MM.1S (cell line): ENCODE data around the gene SH3RF3.

Source experiments
- DNase-seq: peaks from one replicate; pipeline ENCODE4 v3.0.0-alpha.2; 2015
- H2AFZ ChIP-seq: fragments of 300-600 bp; sonication (generic); 2 replicates; pipeline ENCODE4 v1.6.0; 2016; ENCODE audit warnings: antibody characterized with exemption, low read length
- H3F3A ChIP-seq: fragments of 300-600 bp; sonication (generic); 2 replicates; pipeline ENCODE4 v1.6.1; 2016; ENCODE audit warnings: mild to moderate bottlenecking, antibody characterized with exemption, low read length, moderate library complexity, mixed read lengths; ENCODE audit not compliant: insufficient read depth
- H3K27ac ChIP-seq: fragments of 300-600 bp; sonication (generic); 2 replicates; pipeline ENCODE4 v1.5.1; 2016; ENCODE audit warnings: mild to moderate bottlenecking, low read length
- H3K27me3 ChIP-seq: fragments of 300-600 bp; sonication (generic); replicated peaks from 2 replicates; pipeline ENCODE4 v1.6.0; 2016; ENCODE audit warnings: low read length; ENCODE audit not compliant: insufficient read depth
- H3K36me3 ChIP-seq: fragments of 300-600 bp; sonication (generic); replicated peaks from 2 replicates; pipeline ENCODE4 v1.6.1; 2016; ENCODE audit warnings: mild to moderate bottlenecking, low read length, mixed read lengths; ENCODE audit not compliant: insufficient read depth
- H3K4me1 ChIP-seq: fragments of 300-600 bp; sonication (generic); 2 replicates; pipeline ENCODE4 v1.6.1; 2016; ENCODE audit warnings: low read length, mixed read lengths
- H3K4me2 ChIP-seq: fragments of 300-600 bp; sonication (generic); 2 replicates; pipeline ENCODE4 v1.6.0; 2016; ENCODE audit warnings: low read depth, low read length
- H3K4me3 ChIP-seq: fragments of 300-600 bp; sonication (generic); 2 replicates; pipeline ENCODE4 v1.5.1; 2016; ENCODE audit warnings: low read length, mixed read lengths
- H3K79me2 ChIP-seq: fragments of 300-600 bp; sonication (generic); 2 replicates; pipeline ENCODE4 v1.6.1; 2016; ENCODE audit warnings: mixed run types, low read length, mixed read lengths
- H3K9ac ChIP-seq: fragments of 300-600 bp; sonication (generic); 2 replicates; pipeline ENCODE4 v1.6.1; 2016; ENCODE audit warnings: low read length, mixed read lengths
- H3K9me2 ChIP-seq: fragments of 300-600 bp; sonication (generic); replicated peaks from 2 replicates; pipeline ENCODE4 v1.6.1; 2016; ENCODE audit warnings: mild to moderate bottlenecking, low read length, mixed read lengths; ENCODE audit not compliant: insufficient read depth
- H3K9me3 ChIP-seq: fragments of 300-600 bp; sonication (generic); replicated peaks from 2 replicates; pipeline ENCODE4 v1.6.1; 2016; ENCODE audit warnings: mild to moderate bottlenecking, low read length, mixed read lengths; ENCODE audit not compliant: insufficient read depth
- H4K20me1 ChIP-seq: fragments of 300-600 bp; sonication (generic); 2 replicates; pipeline ENCODE4 v1.6.1; 2016; ENCODE audit warnings: mild to moderate bottlenecking, low read length, moderate library complexity, mixed read lengths; ENCODE audit not compliant: insufficient read depth
- CTCF ChIP-seq: fragments of 300-600 bp; sonication (generic); IDR thresholded peaks from 2 replicates; pipeline ENCODE4 v1.5.1; 2016; ENCODE audit warnings: antibody characterized with exemption, low read length, mixed read lengths
- EZH2 ChIP-seq: fragments of 300-600 bp; sonication (generic); optimal IDR thresholded peaks from 2 replicates; pipeline ENCODE3; 2017; ENCODE audit warnings: low read depth, mild to moderate bottlenecking, antibody characterized with exemption, low read length, mixed read lengths
- EZH2phosphoT487 ChIP-seq: fragments of 300-600 bp; sonication (generic); IDR thresholded peaks from 2 replicates; pipeline ENCODE4 v1.6.1; 2018; ENCODE audit warnings: antibody characterized with exemption, low read length

Gene SH3RF3

GRCh38 chr2:109527846-109528705 is 399.1 kb downstream of the SH3RF3 start:
- Histone ChIP-seq H3K36me3 (no peaks in the 10 kb centered on the region), H3K27me3 (no peaks in the 10 kb centered on the region), H3K9ac (no peak overlapping the region), H4K20me1 (no peaks in the 10 kb centered on the region), H3K79me2 (no peaks in the 10 kb centered on the region), H3K4me2 (no peak overlapping the region), H3K27ac (no peak overlapping the region), H3F3A (no peaks in the 10 kb centered on the region), H3K4me3 (no peak overlapping the region), H3K9me2 (no peaks in the 10 kb centered on the region), H3K9me3 (no peaks in the 10 kb centered on the region), H3K4me1 (no peaks in the 10 kb centered on the region), H2AFZ (no peak overlapping the region)
- TF ChIP-seq EZH2: no peak
- no peak for TF ChIP-seq CTCF
- no peak for TF ChIP-seq EZH2phosphoT487
- DNase-seq: no peak

GRCh38 chr2:109528811-109529501 is 400.0 kb downstream of the SH3RF3 start:
- Histone ChIP-seq H3K4me1 (no peaks in the 10 kb centered on the region), H2AFZ (no peak overlapping the region), H3K27me3 (no peaks in the 10 kb centered on the region), H3K4me2 (no peak overlapping the region), H3K79me2 (no peaks in the 10 kb centered on the region), H4K20me1 (no peaks in the 10 kb centered on the region), H3K27ac (no peak overlapping the region), H3K36me3 (no peaks in the 10 kb centered on the region), H3F3A (no peaks in the 10 kb centered on the region), H3K9ac (no peak overlapping the region), H3K9me3 (no peaks in the 10 kb centered on the region), H3K4me3 (no peak overlapping the region), H3K9me2 (no peaks in the 10 kb centered on the region)
- no peak for TF ChIP-seq EZH2
- no peak for DNase-seq

- Histone ChIP-seq H4K20me1 (no peaks in the 10 kb centered on the region), H3K79me2 (no peaks in the 10 kb centered on the region), H3K9me3 (no peaks in the 10 kb centered on the region), H3K4me1 (no peaks in the 10 kb centered on the region), H3K36me3 (no peaks in the 10 kb centered on the region), H3K27me3 (no peaks in the 10 kb centered on the region), H3K27ac (no peak overlapping the region), H3K9ac (no peak overlapping the region), H3K4me3 (no peak overlapping the region), H2AFZ (no peak overlapping the region), H3K4me2 (no peak overlapping the region), H3F3A (no peaks in the 10 kb centered on the region), H3K9me2 (no peaks in the 10 kb centered on the region)
- no peak for DNase-seq
- TF ChIP-seq EZH2 (no peak), CTCF (no peak), EZH2phosphoT487 (no peak)
Observed at GRCh38 chr2:109529532-109530449, 400.8 kb downstream of the SH3RF3 start.
